T1000 (cell line): ENCODE data around the gene FRMD1.

Experiments used
- DNase-seq: peaks from one replicate; lab custom pipeline; 2025; ENCODE audit warnings: mixed read lengths; lab: John Stamatoyannopoulos, UW

Gene FRMD1

GRCh38 chr6:168043193-168043847 lies 35.7 kb downstream of the FRMD1 start:
- DNase-seq = no peak

- no peak for DNase-seq
Observed at GRCh38 chr6:168042426-168043192, 36.4 kb downstream of the FRMD1 start.

GRCh38 chr6:168041928-168042327 lies 37.1 kb downstream of the FRMD1 start:
- DNase-seq = no peak

- no peak for DNase-seq
Observed at GRCh38 chr6:168040856-168041496, 38.0 kb downstream of the FRMD1 start.

- no peak for DNase-seq
Observed at GRCh38 chr6:168039849-168040248, 39.2 kb downstream of the FRMD1 start.

GRCh38 chr6:168039301-168039700 lies 39.7 kb downstream of the FRMD1 start:
- no peak for DNase-seq

GRCh38 chr6:168038576-168039140 lies 40.4 kb downstream of the FRMD1 start:
- no peak for DNase-seq

- no peak for DNase-seq
Observed at GRCh38 chr6:168037856-168038255, 41.2 kb downstream of the FRMD1 start.

- DNase-seq = no peak
Observed at GRCh38 chr6:168037242-168037641, 41.8 kb downstream of the FRMD1 start.

GRCh38 chr6:168035661-168036545 lies 43.1 kb downstream of the FRMD1 start:
- DNase-seq = peak; percentile 40

- DNase-seq = no peak
Observed at GRCh38 chr6:168035098-168035660, 43.8 kb downstream of the FRMD1 start.

- no peak for DNase-seq
Observed at GRCh38 chr6:168034537-168034936, 44.5 kb downstream of the FRMD1 start.

GRCh38 chr6:168033791-168034190 lies 45.2 kb downstream of the FRMD1 start:
- no peak for DNase-seq

GRCh38 chr6:168032005-168032760 lies 46.8 kb downstream of the FRMD1 start:
- DNase-seq = no peak

GRCh38 chr6:168031411-168031971 lies 47.5 kb downstream of the FRMD1 start:
- DNase-seq = no peak

- DNase-seq = no peak
Observed at GRCh38 chr6:168030908-168031307, 48.1 kb downstream of the FRMD1 start.

- no peak for DNase-seq
Observed at GRCh38 chr6:168030218-168030746, 48.7 kb downstream of the FRMD1 start.

GRCh38 chr6:168029459-168030217 lies 49.4 kb downstream of the FRMD1 start:
- no peak for DNase-seq

GRCh38 chr6:168028181-168028580 lies 50.8 kb downstream of the FRMD1 start:
- no peak for DNase-seq
